WERI-Rb-1 (cell line): ENCODE measurements around the gene OBSCN.

Experiments used
- DNase-seq: peaks from one replicate; pipeline ENCODE4 v3.0.0-alpha.2; 2020
- H3K27ac ChIP-seq: fragments of 250-450 bp; sonication (Bioruptor Pico); 2 replicates; pipeline ENCODE4 v1.5.1; 2020; ENCODE audit warnings: mild to moderate bottlenecking, moderate library complexity
- H3K27me3 ChIP-seq: fragments of 250-450 bp; sonication (Bioruptor Pico); 2 replicates; pipeline ENCODE4 v1.5.1; 2021; ENCODE audit warnings: mild to moderate bottlenecking, low read depth, moderate library complexity; ENCODE audit not compliant: insufficient read depth, severe bottlenecking
- H3K36me3 ChIP-seq: fragments of 250-450 bp; sonication (Bioruptor Pico); 2 replicates; pipeline ENCODE4 v1.5.1; 2020; ENCODE audit warnings: mild to moderate bottlenecking, moderate library complexity
- H3K4me3 ChIP-seq: 2 replicates; pipeline ENCODE4 v1.5.1; 2011; ENCODE audit warnings: low read depth, mild to moderate bottlenecking, control low read depth, low read length
- H3K9me3 ChIP-seq: fragments of 250-450 bp; sonication (Bioruptor Pico); 2 replicates; pipeline ENCODE4 v1.5.1; 2021; ENCODE audit warnings: mild to moderate bottlenecking, moderate library complexity; ENCODE audit not compliant: severe bottlenecking
- CTCF ChIP-seq: IDR thresholded peaks from 2 replicates; pipeline ENCODE4 v1.5.1; 2011; ENCODE audit warnings: low read depth, mild to moderate bottlenecking, control low read depth, inconsistent platforms, low read length

The OBSCN gene

DNA sequence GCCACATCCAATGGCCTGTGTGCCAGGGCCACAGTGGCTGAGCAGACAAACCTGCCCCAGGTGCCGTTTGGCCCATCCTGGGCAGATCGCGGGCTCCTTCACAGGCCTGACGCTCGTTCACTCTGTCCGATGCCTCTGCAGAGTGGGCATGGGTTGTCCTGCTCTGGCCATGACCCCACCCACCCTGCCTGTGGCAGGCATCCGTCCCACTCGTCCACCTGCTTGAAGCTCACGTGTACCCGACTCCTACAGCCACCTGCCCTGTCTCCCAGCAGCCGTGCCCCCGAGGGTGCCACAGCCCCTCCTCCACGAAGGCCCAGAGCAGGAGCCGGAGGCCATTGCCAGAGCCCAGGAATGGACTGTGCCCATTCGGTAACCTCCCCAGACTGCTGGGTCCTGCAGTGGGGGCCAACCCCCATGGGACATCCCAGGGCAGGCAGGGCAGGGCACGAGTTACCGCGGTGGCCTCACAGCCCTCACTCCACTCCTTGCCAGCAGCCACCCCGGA lies 156.9 kb downstream of the OBSCN start:
- Histone ChIP-seq H3K27me3 (no peaks in the 10 kb centered on the region), H3K4me3 (no peak overlapping the region), H3K27ac (no peak overlapping the region), H3K36me3 (no peaks in the 10 kb centered on the region), H3K9me3 (no peaks in the 10 kb centered on the region)
- DNase-seq = no peak
- no peak for TF ChIP-seq CTCF

- H3K27me3 ChIP-seq = no peaks in the 10 kb centered on the region
- H3K36me3 ChIP-seq = no peaks in the 10 kb centered on the region
- H3K27ac ChIP-seq = no peak overlapping the region
- H3K9me3 ChIP-seq = no peaks in the 10 kb centered on the region
- peak; percentile 2 for DNase-seq
- no peak for TF ChIP-seq CTCF
- no peak overlapping the region for H3K4me3 ChIP-seq
Measured at GRCh38 chr1:228365271-228366061, 157.6 kb downstream of the OBSCN start.

DNA sequence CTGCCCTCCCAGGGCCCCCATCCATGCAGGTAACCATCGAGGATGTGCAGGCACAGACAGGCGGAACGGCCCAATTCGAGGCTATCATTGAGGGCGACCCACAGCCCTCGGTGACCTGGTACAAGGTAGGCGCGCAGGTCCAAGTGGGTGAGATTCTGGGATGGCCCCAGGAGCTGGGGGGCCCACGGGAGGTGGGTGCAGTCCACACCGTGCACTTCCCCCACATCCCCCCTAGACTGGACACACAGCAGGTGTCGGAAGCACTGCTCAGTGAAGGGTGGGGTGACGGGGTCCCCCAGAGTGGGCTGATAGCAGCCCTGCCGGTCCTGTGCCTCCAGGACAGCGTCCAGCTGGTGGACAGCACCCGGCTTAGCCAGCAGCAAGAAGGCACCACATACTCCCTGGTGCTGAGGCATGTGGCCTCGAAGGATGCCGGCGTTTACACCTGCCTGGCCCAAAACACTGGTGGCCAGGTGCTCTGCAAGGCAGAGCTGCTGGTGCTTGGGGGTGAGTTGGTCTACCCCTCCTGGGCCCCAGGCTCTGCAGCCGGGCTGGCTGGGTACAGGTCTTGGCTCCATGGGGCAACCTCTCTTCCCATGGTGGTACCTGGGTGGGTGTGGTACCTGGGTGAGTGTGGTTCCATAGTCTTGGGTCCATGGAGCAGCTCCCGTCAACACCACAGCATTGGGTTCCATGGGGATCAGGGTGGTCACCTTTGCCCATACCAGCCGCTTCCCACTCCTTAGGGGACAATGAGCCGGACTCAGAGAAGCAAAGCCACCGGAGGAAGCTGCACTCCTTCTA lies 158.4 kb downstream of the OBSCN start:
- no peak overlapping the region for H3K27ac ChIP-seq
- DNase-seq = peak; percentile 2
- H3K9me3 ChIP-seq = no peaks in the 10 kb centered on the region
- H3K36me3 ChIP-seq = no peaks in the 10 kb centered on the region
- H3K27me3 ChIP-seq = no peaks in the 10 kb centered on the region
- H3K4me3 ChIP-seq = no peak overlapping the region
- TF ChIP-seq CTCF = no peak

DNA sequence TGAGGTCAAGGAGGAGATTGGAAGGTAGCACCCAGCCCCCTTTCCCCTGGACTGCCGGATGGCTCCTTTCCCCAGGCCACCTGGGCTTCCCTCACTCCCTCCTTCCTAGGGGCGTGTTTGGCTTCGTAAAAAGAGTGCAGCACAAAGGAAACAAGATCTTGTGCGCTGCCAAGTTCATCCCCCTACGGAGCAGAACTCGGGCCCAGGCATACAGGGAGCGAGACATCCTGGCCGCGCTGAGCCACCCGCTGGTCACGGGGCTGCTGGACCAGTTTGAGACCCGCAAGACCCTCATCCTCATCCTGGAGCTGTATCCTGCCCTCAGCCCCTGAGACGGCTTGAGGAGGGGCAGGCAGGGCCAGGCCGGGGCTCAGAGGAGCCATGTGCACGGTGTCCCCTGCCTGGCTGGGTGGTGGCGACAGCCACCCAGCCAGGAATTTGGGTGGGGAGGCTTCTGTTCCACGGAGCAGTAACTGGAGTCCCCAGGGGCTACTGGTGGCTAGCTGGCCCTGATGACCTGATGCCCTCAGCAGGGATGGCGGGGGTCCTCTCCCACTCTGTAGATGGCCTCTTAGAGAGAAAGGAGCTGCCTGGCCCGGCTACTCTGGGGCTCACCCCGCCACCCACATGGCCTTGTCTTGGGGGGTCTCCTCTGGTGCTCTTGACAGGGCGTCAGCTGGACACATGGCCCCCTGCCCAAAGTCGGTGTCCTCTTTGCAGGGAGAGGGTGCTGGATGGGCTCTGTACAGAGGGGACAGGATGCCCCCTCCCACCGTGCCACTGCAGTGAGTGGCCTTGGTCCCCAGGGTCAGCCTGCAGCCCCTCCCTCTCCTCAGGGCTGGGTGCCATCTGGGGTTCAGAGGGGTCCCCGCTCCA lies 159.3 kb downstream of the OBSCN start:
- Histone ChIP-seq H3K36me3 (no peaks in the 10 kb centered on the region), H3K9me3 (no peaks in the 10 kb centered on the region), H3K4me3 (no peak overlapping the region), H3K27ac (no peak overlapping the region), H3K27me3 (no peaks in the 10 kb centered on the region)
- DNase-seq = peak; percentile 0
- no peak for TF ChIP-seq CTCF
